GM19467 (cell line): ENCODE measurements around the gene MTG2.
"Not testable (repeated sequence)": the region's sequence is repeated elsewhere in the genome, so short reads cannot be mapped to it uniquely, and the experiment has no call there.

Source experiments
- ATAC-seq: cut with Tn5 transposase; IDR thresholded peaks from one replicate; pipeline ENCODE4 v1.9.1; 2021; ENCODE audit warnings: mild to moderate bottlenecking, moderate library complexity; ENCODE audit not compliant: unreplicated experiment

The MTG2 gene

GRCh38 chr20:62143957-62144825 lies 38.6 kb upstream of the MTG2 start:
- peak; percentile 23 for ATAC-seq

DNA sequence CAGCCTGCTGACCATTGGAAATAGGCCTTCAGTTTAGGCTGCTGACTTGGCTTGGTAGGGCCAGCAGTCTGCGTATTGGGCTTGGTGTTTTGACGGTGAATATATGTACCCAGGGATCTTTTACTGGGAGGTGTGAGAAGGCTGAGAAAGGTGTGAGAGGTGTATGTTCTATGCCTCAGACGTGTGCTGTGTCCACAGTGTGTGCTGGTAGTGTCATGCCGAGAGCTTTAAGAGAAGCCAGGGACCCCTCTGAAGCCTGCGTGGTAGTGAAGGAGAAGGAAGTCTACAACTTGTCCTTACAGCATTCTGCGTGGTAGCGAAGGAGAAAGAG lies 37.2 kb upstream of the MTG2 start:
- ATAC-seq: no peak

- no peak for ATAC-seq
These were observed 36.6 kb upstream of the MTG2 start for GRCh38 chr20:62146019-62146755.

DNA sequence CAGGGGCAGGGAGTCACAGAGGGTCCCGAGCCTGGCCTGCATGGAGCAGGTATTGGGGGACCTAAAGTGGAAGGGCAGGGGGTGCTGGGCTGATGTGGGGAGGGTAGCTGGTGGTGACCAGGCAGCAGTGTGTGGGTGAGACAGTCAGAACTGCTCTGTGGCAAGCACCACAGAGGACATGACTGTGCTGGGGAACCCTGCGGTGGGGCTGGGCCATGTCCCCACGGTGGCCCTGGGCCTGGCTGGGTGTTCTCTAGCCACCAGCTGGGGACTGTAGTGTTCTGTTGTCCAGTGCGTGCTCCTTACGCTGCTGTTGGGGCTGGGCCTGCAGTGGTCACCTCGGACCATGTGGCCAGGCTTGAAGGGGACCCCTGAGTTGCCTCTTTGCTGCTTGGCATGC lies 35.7 kb upstream of the MTG2 start:
- no peak for ATAC-seq

GRCh38 chr20:62147528-62147927 lies 35.3 kb upstream of the MTG2 start:
- no peak for ATAC-seq

- not testable (repeated sequence) for ATAC-seq
These were observed 34.4 kb upstream of the MTG2 start for GRCh38 chr20:62148383-62148782.

DNA sequence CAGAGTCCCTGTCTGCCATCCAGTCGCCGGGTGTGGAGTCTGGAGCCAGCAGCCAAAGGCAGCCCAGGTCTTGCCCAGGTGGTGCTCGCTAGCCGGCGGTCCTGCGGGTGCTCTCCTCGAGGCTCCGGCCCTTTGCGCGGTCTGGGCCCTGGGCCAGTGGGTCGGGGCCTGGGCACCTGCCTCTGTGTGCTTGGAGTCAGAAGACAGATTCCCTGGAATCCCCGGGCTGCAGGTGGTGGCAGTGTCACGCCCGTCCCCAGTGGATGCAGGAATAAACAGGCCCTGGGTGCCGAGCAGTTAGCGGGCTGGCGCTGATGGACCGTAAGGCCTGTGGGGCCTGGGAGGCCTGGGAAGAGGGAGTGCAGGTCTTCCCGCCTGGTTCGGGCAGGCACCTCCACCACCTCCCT lies 33.9 kb upstream of the MTG2 start:
- no peak for ATAC-seq

DNA sequence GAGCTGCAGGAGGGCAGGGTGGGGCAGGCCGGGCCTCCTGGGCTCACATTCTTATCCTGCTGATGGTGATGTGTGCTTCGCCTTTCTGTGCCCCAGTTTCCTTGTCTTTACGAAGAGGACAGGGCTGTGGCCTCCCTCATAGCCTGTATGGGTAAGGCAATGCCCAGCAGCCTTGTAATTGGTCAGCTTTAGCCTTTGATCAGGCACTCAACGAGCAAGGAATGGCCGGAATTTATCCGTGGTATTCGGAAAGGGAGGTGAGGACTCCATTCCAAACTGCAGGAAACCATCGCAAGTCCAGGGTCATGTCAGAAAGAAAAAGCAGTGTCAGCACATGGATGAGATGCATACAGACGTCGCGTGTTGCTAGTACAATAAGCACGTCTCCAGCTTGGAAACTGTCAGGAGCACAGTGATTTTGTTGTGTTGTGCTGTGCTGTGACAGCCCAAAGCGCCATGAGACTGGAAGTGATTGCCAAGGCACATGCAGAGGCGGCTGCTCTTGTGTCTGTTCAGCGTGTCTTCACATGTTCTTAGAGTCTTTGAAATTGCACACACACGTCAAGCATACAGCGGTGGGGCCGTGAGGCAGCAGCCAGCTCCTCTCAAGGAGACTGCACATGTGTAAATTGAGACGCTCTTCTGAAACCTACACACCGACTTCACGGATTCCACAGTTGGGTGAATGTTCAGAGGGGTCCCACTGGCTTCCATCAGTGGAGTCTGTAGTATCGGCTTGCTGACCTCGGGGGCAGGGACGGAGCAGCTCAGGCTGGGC lies 33.1 kb upstream of the MTG2 start:
- ATAC-seq: no peak

DNA sequence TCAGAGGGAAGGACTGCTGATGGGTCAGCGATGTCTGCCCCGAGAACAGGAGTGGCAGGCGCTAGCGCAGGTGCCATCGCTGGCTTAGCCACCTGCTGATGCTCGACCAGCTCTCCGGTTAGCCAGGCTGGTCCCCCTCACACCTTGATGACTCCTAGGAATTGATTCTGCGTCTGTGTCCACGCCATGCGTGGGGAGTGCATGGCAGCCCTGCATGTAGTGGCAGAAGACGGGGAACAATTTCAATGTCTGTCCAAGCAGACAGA lies 32.6 kb upstream of the MTG2 start:
- no peak for ATAC-seq

DNA sequence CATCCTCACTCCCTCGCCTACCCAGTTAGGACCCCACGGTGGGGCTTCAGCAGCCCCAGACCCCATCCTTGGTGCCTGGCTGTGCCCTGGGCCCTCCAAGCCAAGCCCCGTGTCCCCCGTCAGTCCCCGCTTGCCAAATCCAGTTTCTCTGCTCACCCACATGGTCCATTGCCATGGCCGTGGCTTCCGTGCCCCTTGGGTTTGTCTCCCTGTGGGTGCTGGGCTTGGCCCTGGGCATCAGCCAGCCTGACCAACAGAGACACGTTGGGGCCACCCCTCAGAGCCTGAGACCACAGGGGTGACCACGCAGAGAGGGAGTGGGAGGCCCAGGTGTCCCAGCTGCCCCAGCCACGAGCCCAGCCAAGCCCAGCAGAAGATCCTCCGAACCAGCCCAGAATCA lies 31.6 kb upstream of the MTG2 start:
- no peak for ATAC-seq

- no peak for ATAC-seq
These were observed 30.9 kb upstream of the MTG2 start for GRCh38 chr20:62151835-62152364.

GRCh38 chr20:62155428-62156253 lies 27.2 kb upstream of the MTG2 start:
- no peak for ATAC-seq

DNA sequence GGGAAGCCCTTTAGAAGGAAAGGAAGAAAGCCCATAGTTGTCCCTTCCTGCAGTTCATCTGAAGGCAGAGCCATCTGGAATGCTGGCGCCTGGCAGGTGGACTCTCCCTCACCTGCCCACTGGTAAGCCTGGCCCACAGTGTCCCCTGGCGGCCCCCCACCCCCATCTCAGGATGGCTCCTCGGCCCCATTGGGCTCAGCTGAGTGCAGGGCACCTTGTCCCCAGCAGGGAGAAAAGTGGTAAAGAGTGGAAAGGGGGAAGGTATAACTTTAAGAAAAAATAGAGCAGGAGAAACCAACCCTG lies 26.6 kb upstream of the MTG2 start:
- no peak for ATAC-seq

- ATAC-seq: no peak
These were observed 26.0 kb upstream of the MTG2 start for GRCh38 chr20:62156592-62157386.

GRCh38 chr20:62157387-62158087 lies 25.3 kb upstream of the MTG2 start:
- ATAC-seq: no peak

DNA sequence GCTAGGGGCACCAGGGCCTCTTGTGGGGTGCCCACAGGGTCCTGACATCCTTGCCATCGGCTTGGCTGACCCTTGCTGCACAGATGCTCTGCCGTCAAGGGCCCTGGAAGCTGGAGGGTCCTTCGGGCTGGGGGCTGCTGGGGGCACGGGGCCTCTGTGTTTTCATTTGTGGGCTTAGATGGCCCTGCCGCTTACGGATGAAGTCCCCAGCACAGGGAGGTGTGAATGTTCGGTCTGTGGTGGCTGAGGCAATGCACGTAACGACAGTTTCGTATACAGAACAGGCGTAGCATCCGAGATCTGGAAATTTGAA lies 24.8 kb upstream of the MTG2 start:
- ATAC-seq: no peak

DNA sequence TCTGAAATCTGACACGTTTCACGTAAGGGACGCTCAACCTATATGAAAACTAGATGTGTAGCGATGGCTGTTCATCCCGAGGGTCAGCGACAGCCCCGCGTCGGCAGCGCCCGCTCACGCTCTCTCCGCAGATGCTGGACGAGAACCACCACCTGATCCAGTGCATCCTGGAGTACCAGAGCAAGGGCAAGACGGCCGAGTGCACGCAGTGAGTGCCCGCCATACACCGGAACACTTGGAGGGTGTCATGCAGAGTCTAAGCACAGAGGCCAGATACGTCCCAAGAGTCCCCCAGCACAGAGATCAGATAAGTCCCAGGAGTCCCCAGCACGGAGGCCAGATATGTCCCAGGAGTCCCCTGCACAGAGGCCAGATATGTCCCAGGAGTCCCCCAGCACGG lies 24.3 kb upstream of the MTG2 start:
- no peak for ATAC-seq

DNA sequence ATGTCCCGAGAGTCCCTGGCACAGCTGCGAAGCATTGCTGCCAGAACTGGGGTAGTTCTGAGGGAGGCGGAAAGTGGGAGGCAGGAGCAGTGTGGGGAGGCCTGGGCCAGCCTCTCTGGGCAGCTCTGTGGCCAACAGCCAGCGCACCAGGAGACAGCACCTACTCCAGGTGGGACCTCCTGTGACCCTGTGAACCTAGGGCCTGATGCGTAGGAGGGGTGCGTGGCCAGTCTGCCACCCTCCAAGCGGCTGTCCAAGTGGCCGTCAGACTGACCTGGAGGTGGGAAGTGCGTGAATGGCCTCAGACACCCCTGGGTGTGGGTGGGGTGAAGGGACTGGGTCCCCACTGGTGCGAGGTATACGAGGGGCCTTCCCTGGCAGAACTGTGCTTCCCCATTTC lies 23.8 kb upstream of the MTG2 start:
- no peak for ATAC-seq

- ATAC-seq: no peak
These were observed 23.0 kb upstream of the MTG2 start for GRCh38 chr20:62159839-62160238.

DNA sequence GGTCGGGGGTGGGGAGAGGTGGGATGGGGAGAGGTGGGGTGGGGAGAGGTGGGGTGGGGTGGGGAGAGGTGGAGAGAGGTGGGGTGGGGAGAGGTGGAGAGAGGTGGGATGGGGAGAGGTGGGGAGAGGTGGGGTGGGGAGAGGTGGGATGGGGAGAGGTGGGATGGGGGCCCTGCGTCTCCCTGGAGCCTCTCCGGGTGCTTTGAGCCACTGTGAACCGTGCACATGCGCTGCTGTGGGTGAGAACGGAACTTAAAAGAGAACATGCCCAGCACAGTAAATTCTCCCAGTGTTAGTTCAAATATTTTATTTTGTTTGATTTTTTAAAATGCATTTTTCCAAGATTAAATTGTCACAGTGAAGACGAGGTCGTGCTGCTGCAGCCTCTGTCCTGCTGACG lies 22.6 kb upstream of the MTG2 start:
- ATAC-seq: no peak
